Measurements from ENCODE around the gene NKD1.

The NKD1 gene

GRCh38 chr16:50537533-50538290 lies 10.5 kb upstream of the NKD1 start:
- no peak for DNase-seq (ENCODE audit: low spot score)

GRCh38 chr16:50538411-50539052 lies 9.7 kb upstream of the NKD1 start:
- no peak for DNase-seq (ENCODE audit: low spot score)

- DNase-seq (ENCODE audit: low spot score) = no peak
Measured at GRCh38 chr16:50539053-50539695, 9.0 kb upstream of the NKD1 start.

- no peak for DNase-seq (ENCODE audit: low spot score)
Measured at GRCh38 chr16:50539822-50540710, 8.1 kb upstream of the NKD1 start.

- no peak for DNase-seq (ENCODE audit: low spot score)
Measured at GRCh38 chr16:50540711-50541007, 7.5 kb upstream of the NKD1 start.

- DNase-seq (ENCODE audit: low spot score) = no peak
Measured at GRCh38 chr16:50542703-50543102, 5.5 kb upstream of the NKD1 start.

- no peak for DNase-seq (ENCODE audit: low spot score)
Measured at GRCh38 chr16:50546125-50546524, 2.1 kb upstream of the NKD1 start.

GRCh38 chr16:50547340-50548124 lies 664 bp upstream of the NKD1 start:
- no peak for DNase-seq (ENCODE audit: low spot score)

GRCh38 chr16:50548909-50549560 lies 839 bp downstream of the NKD1 start:
- no peak for DNase-seq (ENCODE audit: low spot score)

- no peak for DNase-seq (ENCODE audit: low spot score)
Measured at GRCh38 chr16:50549561-50549915, 1.3 kb downstream of the NKD1 start.

- DNase-seq (ENCODE audit: low spot score) = no peak
Measured at GRCh38 chr16:50550035-50550434, 1.8 kb downstream of the NKD1 start.

GRCh38 chr16:50550866-50551641 lies 2.9 kb downstream of the NKD1 start:
- no peak for DNase-seq (ENCODE audit: low spot score)

- DNase-seq (ENCODE audit: low spot score) = no peak
Measured at GRCh38 chr16:50552476-50553101, 4.4 kb downstream of the NKD1 start.

- DNase-seq (ENCODE audit: low spot score) = no peak
Measured at GRCh38 chr16:50553182-50553710, 5.0 kb downstream of the NKD1 start.

- DNase-seq (ENCODE audit: low spot score) = no peak
Measured at GRCh38 chr16:50553731-50554360, 5.7 kb downstream of the NKD1 start.

- no peak for DNase-seq (ENCODE audit: low spot score)
Measured at GRCh38 chr16:50555269-50555875, 7.2 kb downstream of the NKD1 start.

GRCh38 chr16:50555952-50556673 lies 7.9 kb downstream of the NKD1 start:
- no peak for DNase-seq (ENCODE audit: low spot score)

GRCh38 chr16:50557046-50557445 lies 8.8 kb downstream of the NKD1 start:
- DNase-seq (ENCODE audit: low spot score) = no peak

Measured in hematopoietic multipotent progenitor cell treated with erythropoietin and hydrocortisone succinate and interleukin-3 and kit ligand, for 15 days (in vitro differentiated cells).